ENCODE measurements around the gene JAK3.

- TF ChIP-seq POLR2A (IDR thresholded peaks at IDR 0.05) (no peak), CTCF (IDR thresholded peaks at IDR 0.05) (no peak), POLR2AphosphoS5 (IDR thresholded peaks at IDR 0.05; ENCODE audit: insufficient read depth in 1 of 2, low read depth in 1 of 2) (no peak)
Measured at GRCh38 chr19:17865364-17866311, 17.9 kb upstream of the JAK3 start.

Data from vagina (tissue), 2 donors.